K562 (cell line): Measurements from ENCODE around the gene C16orf92. TPM values are rescaled to one million over a fixed set of nuclear protein-coding genes. Genes with fewer than 3 reads are reported as not detected.
A peak's percentile ranks its signal among the peaks of the same experiment; 100 is the strongest.

Source experiments
- ATAC-seq: fragments of 200-7000 bp; cut with Tn5 transposase; 3 replicates; pipeline ENCODE4 v1.9.1; 2020; ENCODE audit warnings: moderate library complexity
- BruUV-seq: library from RNA; stranded (reverse); fragments of 400-500 nt; replicated peaks from 2 replicates; lab custom pipeline; 2021; lab: Mats Ljungman, UMichigan
- CTCF ChIA-PET: fragments of 300-600 bp; formaldehyde crosslinking; extraction: SDS; loops from one replicate; lab custom pipeline; 2021; ENCODE audit warnings: low intra/inter-chr PET ratio; lab: Yijun Ruan, JAX
- POLR2A ChIA-PET: fragments of 300-600, 350-650 bp; sonication (Branson Sonifier 250); formaldehyde crosslinking; extraction: SDS; loops from one replicate; lab custom pipeline; 2021; ENCODE audit warnings: antibody characterized with exemption, inconsistent platforms; lab: Yijun Ruan, JAX
- DNase-seq, 4 experiments: peaks; one replicate each; pipeline versions ENCODE4 v3.0.0 to v3.0.0-alpha.2; 2011 to 2018; ENCODE audit warnings: low spot score in 3 of 4, mixed read lengths in 3 of 4; ENCODE audit errors: extremely low read depth in 1 of 4
- FAIRE-seq: peaks from 2 replicates; lab custom pipeline; 2011; peaks lifted over from hg19 to GRCh38; lab: Jason Lieb, UNC
- H2AFZ ChIP-seq: 2 replicates; pipeline ENCODE4 v1.6.0; 2011; ENCODE audit warnings: low read depth, low read length, control low read depth, inconsistent platforms
- H3K27ac ChIP-seq: fragments of 200-600 bp; 3 replicates; pipeline ENCODE4 v1.8.0; 2011; ENCODE audit warnings: low read depth, mild to moderate bottlenecking, control low read depth, inconsistent platforms, low read length, moderate library complexity, mixed read lengths; ENCODE audit errors: extremely low read depth
- H3K27me3 ChIP-seq, 2 experiments: fragments of 300-600 bp in 1 of 2; 2 replicates in 1 of 2; 3 replicates in 1 of 2; pipeline versions ENCODE4 v1.6.0 to v1.8.0; 2011; ENCODE audit warnings: inconsistent platforms in 2 of 2, low read length in 2 of 2, mild to moderate bottlenecking in 1 of 2, mixed read lengths in 1 of 2, moderate library complexity in 1 of 2; ENCODE audit not compliant: control insufficient read depth in 2 of 2, insufficient read depth in 2 of 2
- H3K36me3 ChIP-seq: fragments of 300-600 bp; 3 replicates; pipeline ENCODE4 v1.8.0; 2011; ENCODE audit warnings: mild to moderate bottlenecking, low read length, inconsistent platforms; ENCODE audit not compliant: control insufficient read depth, insufficient read depth
- H3K4me1 ChIP-seq, 2 experiments: fragments of 200-600 bp in 1 of 2; replicated peaks in 1 of 2; 2 replicates in 1 of 2; 3 replicates in 1 of 2; pipeline versions ENCODE4 v1.5.1 to v1.8.0; 2011; ENCODE audit warnings: inconsistent platforms in 2 of 2, low read length in 2 of 2, mild to moderate bottlenecking in 1 of 2, mixed read lengths in 1 of 2, moderate library complexity in 1 of 2; ENCODE audit not compliant: control insufficient read depth in 2 of 2, insufficient read depth in 2 of 2
- H3K4me2 ChIP-seq: 2 replicates; pipeline ENCODE4 v1.6.1; 2011; ENCODE audit warnings: low read length, control low read depth, inconsistent platforms, mixed read lengths; ENCODE audit not compliant: insufficient read depth
- H3K4me3 ChIP-seq: fragments of 200-600 bp; sonication (generic), shearing (Covaris generic); 2 replicates; pipeline ENCODE4 v1.5.1; 2016; ENCODE audit warnings: control low read depth, inconsistent platforms
- H3K79me2 ChIP-seq: fragments of 200-600 bp; 3 replicates; pipeline ENCODE4 v1.8.0; 2011; ENCODE audit warnings: low read length, inconsistent platforms; ENCODE audit not compliant: control insufficient read depth, insufficient read depth
- H3K9ac ChIP-seq, 2 experiments: 2 replicates each; pipeline versions ENCODE4 v1.6.0 to v1.6.1; 2011; ENCODE audit warnings: low read depth in 2 of 2, low read length in 2 of 2, control low read depth in 1 of 2, inconsistent platforms in 1 of 2, mild to moderate bottlenecking in 1 of 2, mixed read lengths in 1 of 2; ENCODE audit not compliant: insufficient read depth in 1 of 2
- H3K9me1 ChIP-seq: one replicate; pipeline ENCODE4 v1.6.0; 2011; ENCODE audit warnings: inconsistent platforms, mild to moderate bottlenecking, low read length, moderate library complexity; ENCODE audit not compliant: control insufficient read depth, insufficient read depth
- H3K9me3 ChIP-seq: replicated peaks from 2 replicates; pipeline ENCODE4 v1.5.1; 2011; ENCODE audit warnings: low read depth, low read length, inconsistent platforms; ENCODE audit not compliant: control insufficient read depth, insufficient read depth
- H4K20me1 ChIP-seq: replicated peaks from 2 replicates; pipeline ENCODE4 v1.6.1; 2011; ENCODE audit warnings: low read length, inconsistent platforms, mixed read lengths; ENCODE audit not compliant: control insufficient read depth, insufficient read depth
- CCNT2 ChIP-seq: IDR thresholded peaks from 2 replicates; pipeline ENCODE4 v1.6.1; 2011; ENCODE audit warnings: borderline replicate concordance, low read depth, mild to moderate bottlenecking, moderate library complexity, mixed read lengths, low read length; ENCODE audit not compliant: insufficient read length; ENCODE audit errors: extremely low read depth
- CHD1 ChIP-seq: fragments of 200-600 bp; sonication (generic); IDR thresholded peaks from one replicate; pipeline ENCODE4 v1.6.1; 2012; ENCODE audit warnings: mild to moderate bottlenecking, moderate library complexity, low read length, inconsistent platforms
- CHD2 ChIP-seq: IDR thresholded peaks from 2 replicates; pipeline ENCODE4 v1.6.1; 2011; ENCODE audit warnings: low read depth, low read length
- GATA2 ChIP-seq: sonication (generic); formaldehyde crosslinking; IDR thresholded peaks from 2 replicates; pipeline ENCODE4 v1.4.0; 2020; ENCODE audit warnings: mild to moderate bottlenecking, missing genetic modification reagents
- GTF2A2 ChIP-seq: IDR thresholded peaks from 2 replicates; pipeline ENCODE4 v1.6.1; 2016; ENCODE audit warnings: mild to moderate bottlenecking, missing genetic modification characterization, missing compliant biosample characterization
- MCM3 ChIP-seq: fragments of 450-650 bp; IDR thresholded peaks from 2 replicates; pipeline ENCODE4 v1.6.1; 2016
- MYBL2 ChIP-seq, 2 experiments: fragments of 450-650 bp in 1 of 2; sonication (generic) in 1 of 2; formaldehyde crosslinking in 1 of 2; IDR thresholded peaks; 2 replicates each; pipeline versions ENCODE4 v1.6.1 to v1.8.1; 2017 to 2022; ENCODE audit warnings: borderline replicate concordance in 1 of 2, inconsistent platforms in 1 of 2, low read depth in 1 of 2, mild to moderate bottlenecking in 1 of 2, missing genetic modification reagents in 1 of 2, moderate library complexity in 1 of 2
- POLR2G ChIP-seq: fragments of 200-400 bp; formaldehyde crosslinking; IDR thresholded peaks from 2 replicates; pipeline ENCODE4 v1.6.1; 2017; ENCODE audit warnings: low read depth, mild to moderate bottlenecking, antibody characterized with exemption, low read length, moderate library complexity
- RUNX1 ChIP-seq: sonication (generic); IDR thresholded peaks from 2 replicates; pipeline ENCODE4 v1.6.1; 2016; ENCODE audit warnings: antibody characterized with exemption, low read depth
- SMC3 ChIP-seq: conservative IDR thresholded peaks from 2 replicates; pipeline ENCODE4 v1.6.1; 2011; ENCODE audit warnings: low read depth, low read length, improper control_type of control experiment; ENCODE audit not compliant: insufficient read depth
- YY1 ChIP-seq, 3 experiments: IDR thresholded peaks; 2 replicates each; pipeline ENCODE4 v1.6.1; 2011; ENCODE audit warnings: low read length in 2 of 3, mild to moderate bottlenecking in 2 of 3, moderate library complexity in 2 of 3, borderline replicate concordance in 1 of 3, control low read depth in 1 of 3, low read depth in 1 of 3; ENCODE audit not compliant: insufficient read depth in 3 of 3, insufficient replicate concordance in 2 of 3, control insufficient read depth in 1 of 3, insufficient read length in 1 of 3; ENCODE audit errors: extremely low read depth in 1 of 3
- ZBED1 ChIP-seq: IDR thresholded peaks from 2 replicates; pipeline ENCODE4 v1.6.1; 2014
- ZC3H4 ChIP-seq: sonication (generic); formaldehyde crosslinking; IDR thresholded peaks from 2 replicates; pipeline ENCODE4 v1.9.0; 2021; ENCODE audit warnings: missing genetic modification reagents, borderline replicate concordance
- ZNF282 ChIP-seq: sonication (generic); formaldehyde crosslinking; IDR thresholded peaks from 2 replicates; pipeline ENCODE4 v1.8.1; 2023; ENCODE audit warnings: missing genetic modification reagents
- WGBS: fragments of 100-300 bp; shearing (Covaris generic); methylation state at CpG from one replicate; pipeline ENCODE4 v1.1.6; 2016; ENCODE audit warnings: low coverage, mixed read lengths; ENCODE audit not compliant: insufficient coverage; ENCODE audit errors: missing lambda C conversion rate; 5-methylcytosine and 5-hydroxymethylcytosine counted together
- in situ Hi-C: fragments of 300-500 bp; cut with MboI; formaldehyde crosslinking; loops from 4 replicates; pipeline ENCODE4 v1.15.0; 2018; ENCODE audit warnings: inconsistent platforms, mixed read lengths
- intact Hi-C: fragments of 100-400 bp; cut with micrococcal nuclease; formaldehyde crosslinking; loops from 2 replicates; pipeline ENCODE4 v1.14.2; 2022
- polyA plus RNA-seq, 8 experiments: library from polyadenylated mRNA; depleted of rRNA in 4 of 8; stranded (reverse) in 5 of 8; unstranded in 3 of 8; fragments of >200 nt; fragmentation: Nextera tagmentation in 2 of 8; fragmentation: Illumina TruSeq in 1 of 8; extraction: Ambion mirVana in 2 of 8; extraction: Trizol in 1 of 8; gene quantifications; 2 replicates each; pipeline versions ENCODE4 v1.2.1 to v1.2.3, GENCODE V29; 2011 to 2014; ENCODE audit warnings: inconsistent platforms in 1 of 8, missing spikeins in 1 of 8
- total RNA-seq, 7 experiments: library from RNA; depleted of rRNA in 6 of 7; stranded (reverse); fragments of >200 nt in 6 of 7; fragmentation: Illumina TruSeq in 2 of 7; extraction: Trizol in 2 of 7; gene quantifications; 2 replicates each; pipeline versions ENCODE4 v1.2.1 to v1.2.3, GENCODE V29; 2011 to 2021; ENCODE audit warnings: low replicate concordance in 1 of 7
- TF ChIP-seq, protein P1 (sequence below): sonication (generic); formaldehyde crosslinking; IDR thresholded peaks from 2 replicates; pipeline ENCODE4 v1.8.0; 2022; ENCODE audit warnings: mild to moderate bottlenecking, missing genetic modification reagents
- TF ChIP-seq, protein P2 (sequence below): sonication (generic); formaldehyde crosslinking; IDR thresholded peaks from 2 replicates; pipeline ENCODE4 v1.8.1; 2023; ENCODE audit warnings: mild to moderate bottlenecking, missing genetic modification reagents

Gene C16orf92
- total and polyA plus RNA-seq, 9 of the 15 experiments (the other 6 are each of a cell fraction or from before 2014, with no cell fraction given), result not detected

DNA sequence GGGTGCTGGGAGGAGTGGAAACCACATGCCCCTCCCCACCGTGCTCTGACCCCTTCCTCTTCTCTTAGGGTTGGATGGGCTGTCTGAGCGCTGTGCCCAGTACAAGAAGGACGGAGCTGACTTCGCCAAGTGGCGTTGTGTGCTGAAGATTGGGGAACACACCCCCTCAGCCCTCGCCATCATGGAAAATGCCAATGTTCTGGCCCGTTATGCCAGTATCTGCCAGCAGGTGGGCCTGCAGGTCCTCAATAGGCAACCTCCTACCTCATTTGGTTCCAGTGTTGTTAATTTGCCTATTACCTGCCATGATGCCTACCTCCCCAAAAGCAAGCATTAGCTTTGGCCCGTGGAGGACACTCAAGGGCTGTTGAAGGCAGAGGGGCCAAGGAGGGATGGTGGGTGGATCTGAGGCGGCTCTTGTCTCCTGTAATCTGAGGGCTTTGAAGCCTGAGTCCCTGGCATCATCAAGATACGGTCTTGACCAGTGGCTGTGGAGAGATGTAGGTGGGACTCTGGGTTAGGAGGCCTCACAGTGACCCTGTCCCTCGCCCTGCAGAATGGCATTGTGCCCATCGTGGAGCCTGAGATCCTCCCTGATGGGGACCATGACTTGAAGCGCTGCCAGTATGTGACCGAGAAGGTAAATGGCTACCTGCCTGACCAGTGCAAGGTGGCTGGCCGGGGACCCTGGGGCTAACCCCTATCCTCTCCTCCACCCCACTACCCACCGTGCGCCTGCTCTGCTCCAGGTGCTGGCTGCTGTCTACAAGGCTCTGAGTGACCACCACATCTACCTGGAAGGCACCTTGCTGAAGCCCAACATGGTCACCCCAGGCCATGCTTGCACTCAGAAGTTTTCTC lies 46.0 kb downstream of the C16orf92 start:
- H3K4me2 ChIP-seq, result peak overlapping the region; percentile 79
- FAIRE-seq, result no peak
- H4K20me1 ChIP-seq, result peaks cover 51% of the 10 kb centered on the region
- peak overlapping the region; percentile 32 for H3K4me3 ChIP-seq
- ChIA-PET CTCF (no interaction called here), POLR2A (interaction anchor here (0.8 to 1.9 kb wide), 2 partner anchors 23 to 26 kb away, joined by 3 to 9 read pairs; partner anchors contain the start of gene TBX6)
- no peak for ATAC-seq
- no peaks in the 10 kb centered on the region for H3K9me3 ChIP-seq
- 97% methylated on average over 16 of the region's 17 CpGs for WGBS
- intact Hi-C loops (loop anchor here (10.0 kb wide), 2 partner anchors 306 to 586 kb away; partner anchors contain the start of genes FBRS, MYL11, PRR14 and TBC1D10B), in situ Hi-C loops (no loop called here)
- no peak overlapping the region for H2AFZ ChIP-seq
- peaks cover 36 to 51% of the 10 kb centered on the region in 2 experiments for H3K4me1 ChIP-seq
- H3K79me2 ChIP-seq, result peaks cover 68% of the 10 kb centered on the region
- no peaks in the 10 kb centered on the region for H3K27me3 ChIP-seq
- peak in 1 of 4 experiments; percentile 37 for DNase-seq
- H3K9ac ChIP-seq, result peak overlapping the region; percentile 86 to 93; a peak in 3 of 4 replicates
- H3K9me1 ChIP-seq, result peaks cover 17% of the 10 kb centered on the region
- peaks cover 64% of the 10 kb centered on the region for H3K36me3 ChIP-seq
- peak overlapping the region; percentile 55; the same call in 2 of the 3 replicates for H3K27ac ChIP-seq
- BruUV-seq, result no TSS peak
- TF ChIP-seq POLR2G, result 0 out of 2 replicates have a peak, but pooled peaks have one; percentile 9
- TF ChIP-seq CCNT2, result peak; percentile 19
- TF ChIP-seq YY1 (IDR thresholded peaks at IDR 0.05; ENCODE audit: borderline replicate concordance in 1 of 3, control insufficient read depth in 1 of 3, extremely low read depth in 1 of 3, insufficient read depth in 3 of 3, insufficient read length in 1 of 3, insufficient replicate concordance in 2 of 3, low read depth in 1 of 3, low read length in 2 of 3), result peak in 1 of 3 experiments; percentile 7
- peak; percentile 21 for TF ChIP-seq CHD1
- TF ChIP-seq GATA2, result no peak
- TF ChIP-seq CHD2, result peak; percentile 43; the same call in 1 of the 2 replicates
- TF ChIP-seq ZBED1, result peak; percentile 39; the same call in 1 of the 2 replicates
- TF ChIP-seq, protein P1, sequence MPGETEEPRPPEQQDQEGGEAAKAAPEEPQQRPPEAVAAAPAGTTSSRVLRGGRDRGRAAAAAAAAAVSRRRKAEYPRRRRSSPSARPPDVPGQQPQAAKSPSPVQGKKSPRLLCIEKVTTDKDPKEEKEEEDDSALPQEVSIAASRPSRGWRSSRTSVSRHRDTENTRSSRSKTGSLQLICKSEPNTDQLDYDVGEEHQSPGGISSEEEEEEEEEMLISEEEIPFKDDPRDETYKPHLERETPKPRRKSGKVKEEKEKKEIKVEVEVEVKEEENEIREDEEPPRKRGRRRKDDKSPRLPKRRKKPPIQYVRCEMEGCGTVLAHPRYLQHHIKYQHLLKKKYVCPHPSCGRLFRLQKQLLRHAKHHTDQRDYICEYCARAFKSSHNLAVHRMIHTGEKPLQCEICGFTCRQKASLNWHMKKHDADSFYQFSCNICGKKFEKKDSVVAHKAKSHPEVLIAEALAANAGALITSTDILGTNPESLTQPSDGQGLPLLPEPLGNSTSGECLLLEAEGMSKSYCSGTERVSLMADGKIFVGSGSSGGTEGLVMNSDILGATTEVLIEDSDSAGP (CRISPR knock-in tag), result no peak
- TF ChIP-seq ZNF282 (CRISPR knock-in tag), result 0 out of 2 replicates have a peak, but pooled peaks have one; percentile 65
- TF ChIP-seq RUNX1, result no peak
- 0 out of 2 replicates have a peak, but pooled peaks have one; percentile 9 for TF ChIP-seq SMC3
- no peak for TF ChIP-seq GTF2A2 (tag)
- TF ChIP-seq MYBL2 (IDR thresholded peaks at IDR 0.05; ENCODE audit: low read depth), result no peak
- no peak for TF ChIP-seq MYBL2 (CRISPR knock-in tag; IDR thresholded peaks at IDR 0.05; ENCODE audit: borderline replicate concordance)
- TF ChIP-seq, protein P2, sequence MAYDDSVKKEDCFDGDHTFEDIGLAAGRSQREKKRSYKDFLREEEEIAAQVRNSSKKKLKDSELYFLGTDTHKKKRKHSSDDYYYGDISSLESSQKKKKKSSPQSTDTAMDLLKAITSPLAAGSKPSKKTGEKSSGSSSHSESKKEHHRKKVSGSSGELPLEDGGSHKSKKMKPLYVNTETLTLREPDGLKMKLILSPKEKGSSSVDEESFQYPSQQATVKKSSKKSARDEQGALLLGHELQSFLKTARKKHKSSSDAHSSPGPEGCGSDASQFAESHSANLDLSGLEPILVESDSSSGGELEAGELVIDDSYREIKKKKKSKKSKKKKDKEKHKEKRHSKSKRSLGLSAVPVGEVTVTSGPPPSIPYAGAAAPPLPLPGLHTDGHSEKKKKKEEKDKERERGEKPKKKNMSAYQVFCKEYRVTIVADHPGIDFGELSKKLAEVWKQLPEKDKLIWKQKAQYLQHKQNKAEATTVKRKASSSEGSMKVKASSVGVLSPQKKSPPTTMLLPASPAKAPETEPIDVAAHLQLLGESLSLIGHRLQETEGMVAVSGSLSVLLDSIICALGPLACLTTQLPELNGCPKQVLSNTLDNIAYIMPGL (CRISPR knock-in tag), result 0 out of 2 replicates have a peak, but pooled peaks have one; percentile 33
- no peak for TF ChIP-seq MCM3
- peak; percentile 56; the same call in 1 of the 2 replicates for TF ChIP-seq ZC3H4 (CRISPR knock-in tag)
